Activated naive CD4-positive, alpha-beta T cell (primary cell): ENCODE data around the gene LAPTM4A.
"Not testable (repeated sequence)": the region's sequence is repeated elsewhere in the genome, so short reads cannot be mapped to it uniquely, and the experiment has no call there.

Experiments
- DNase-seq, 4 experiments: peaks; one replicate each; lab custom pipeline; 2025; lab: John Stamatoyannopoulos, UW

LAPTM4A gene

DNA sequence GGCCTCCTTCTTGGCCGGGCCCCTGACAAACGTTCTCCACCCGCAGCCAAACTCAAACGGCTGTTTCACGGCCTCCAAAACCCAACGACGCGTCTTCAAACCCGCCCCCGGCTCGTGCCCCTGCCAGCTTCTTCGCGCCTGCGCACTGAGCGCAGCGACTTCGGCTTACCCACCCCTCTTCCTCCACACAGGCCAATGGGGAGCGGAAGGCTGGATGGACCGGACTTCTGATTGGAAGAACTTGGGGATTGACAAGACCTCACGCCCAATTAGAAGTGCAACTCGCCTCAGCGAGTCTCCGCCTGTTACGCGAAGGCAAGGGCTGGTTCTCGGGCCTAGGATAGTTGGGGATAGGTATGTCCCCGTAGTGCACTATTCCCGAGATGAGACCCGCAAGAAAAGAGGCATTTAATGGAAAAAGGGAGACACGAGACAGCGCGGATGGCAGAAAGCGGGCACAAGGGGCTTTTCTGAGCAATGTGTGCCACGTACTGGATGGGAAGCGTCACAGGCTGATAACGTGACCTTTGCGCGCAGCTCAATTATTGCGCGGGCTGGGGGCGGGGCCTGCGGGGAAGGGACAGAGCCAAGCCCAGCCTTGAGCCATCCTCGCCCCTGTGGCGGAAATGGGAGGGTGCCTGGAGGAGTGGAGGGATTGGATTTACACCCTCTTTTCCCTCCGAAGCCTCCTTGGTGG lies at the start of gene LAPTM4A:
Gene LAPTM4A, minus strand, starts transcription at position 97 of the 697 bp plus-strand sequence. CDS start 108 bp downstream, outside the sequence.
- peak; percentile 91 to 96 (median 94) for DNase-seq

DNA sequence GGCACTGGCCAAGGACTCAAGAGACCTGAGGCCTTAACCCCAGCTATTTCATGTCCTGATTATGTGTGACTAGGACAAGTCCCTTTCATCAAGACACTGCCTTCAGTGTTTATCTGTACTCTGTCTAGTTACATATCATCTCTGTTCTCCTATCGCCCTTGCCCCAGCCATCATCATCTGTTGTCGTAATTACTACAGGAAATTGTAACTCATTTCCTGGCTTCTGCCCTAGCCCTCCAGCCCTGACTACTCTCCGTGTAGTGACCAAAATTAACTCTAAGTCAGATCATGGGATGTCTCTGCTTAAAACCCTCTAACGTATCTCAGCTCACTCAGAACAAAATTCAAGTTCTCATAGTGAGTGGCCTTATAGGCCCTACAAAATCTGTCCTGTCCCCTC lies 49.3 kb upstream of the LAPTM4A start:
- DNase-seq, result no peak

DNA sequence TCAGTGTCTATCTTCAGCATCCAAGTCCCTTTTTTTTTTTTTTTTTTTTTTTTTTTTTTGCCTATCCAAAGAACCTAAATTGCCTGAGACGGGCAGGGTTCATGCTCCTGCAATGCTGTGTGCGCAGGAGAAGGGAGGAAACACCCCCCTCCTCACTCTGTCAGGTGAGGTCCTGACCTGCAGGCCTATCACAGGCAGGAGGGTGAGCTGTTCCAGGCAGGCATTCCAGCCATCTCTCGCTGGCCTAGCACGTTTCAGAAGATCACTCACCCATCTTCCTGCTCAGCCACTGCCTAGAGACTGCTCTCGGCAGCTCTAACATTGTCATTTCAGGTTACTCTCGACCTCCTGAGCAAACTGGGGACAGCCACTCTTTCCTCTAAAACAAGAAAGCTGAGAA lies 48.4 kb upstream of the LAPTM4A start:
- DNase-seq, result no peak

DNA sequence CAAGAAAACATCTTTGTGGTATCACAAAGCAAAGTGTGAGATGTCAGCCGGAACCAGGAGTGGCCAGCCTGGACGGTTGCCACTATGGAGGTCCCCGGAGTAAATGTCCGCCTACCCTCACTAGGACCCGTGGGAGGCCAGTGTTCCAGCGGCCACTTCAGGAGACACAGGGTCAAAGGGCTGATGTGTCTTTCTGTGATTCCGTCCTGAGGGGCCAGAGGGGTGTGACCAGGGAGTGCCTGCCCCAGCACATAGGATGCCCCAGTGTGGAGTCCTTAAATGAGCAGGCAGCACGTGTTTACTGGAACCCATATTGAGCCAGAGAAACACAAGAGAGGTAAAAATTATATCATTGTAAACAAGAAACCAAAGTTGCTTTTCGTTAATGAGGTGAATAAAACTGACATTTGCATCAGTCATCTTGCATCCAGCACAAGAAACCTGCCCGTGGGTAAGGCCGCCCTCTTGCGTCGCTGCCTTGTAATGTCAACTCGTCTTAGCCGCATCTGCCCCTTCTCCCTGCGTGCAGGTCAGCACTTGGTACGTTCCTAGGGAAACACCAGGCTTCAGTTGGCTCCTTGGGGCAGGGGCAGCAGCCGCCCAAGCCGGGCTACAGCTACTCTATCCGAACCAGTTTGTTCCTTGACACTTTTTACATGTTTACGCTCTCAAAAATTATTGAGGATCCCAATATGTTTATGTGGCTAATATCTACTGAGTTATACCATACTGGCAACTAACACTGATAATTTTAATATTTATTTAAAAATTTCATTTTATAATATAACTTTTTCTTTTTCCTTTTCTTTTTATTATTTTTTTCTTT lies 46.7 kb upstream of the LAPTM4A start:
- DNase-seq, result peak; percentile 29 to 64 (median 48)

DNA sequence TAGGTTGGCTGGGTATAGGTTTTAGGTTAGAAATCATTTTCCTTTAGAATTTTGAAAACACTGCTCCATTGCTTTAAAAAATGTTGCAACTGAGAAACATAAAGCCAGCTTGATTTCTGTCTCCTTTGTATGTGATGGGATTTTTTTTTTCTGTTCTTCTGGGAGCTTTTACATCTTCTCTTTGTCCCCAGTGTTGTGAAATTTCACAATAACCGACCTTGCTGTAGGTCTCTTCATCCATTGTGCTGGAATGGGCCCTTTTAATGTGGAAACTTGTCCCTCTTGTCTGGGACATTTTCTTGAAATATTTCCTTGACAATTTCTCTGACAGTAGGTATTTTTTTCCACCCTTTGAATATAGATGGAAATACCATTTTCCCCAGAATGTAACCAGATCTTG lies 44.0 kb upstream of the LAPTM4A start:
- no peak for DNase-seq

DNA sequence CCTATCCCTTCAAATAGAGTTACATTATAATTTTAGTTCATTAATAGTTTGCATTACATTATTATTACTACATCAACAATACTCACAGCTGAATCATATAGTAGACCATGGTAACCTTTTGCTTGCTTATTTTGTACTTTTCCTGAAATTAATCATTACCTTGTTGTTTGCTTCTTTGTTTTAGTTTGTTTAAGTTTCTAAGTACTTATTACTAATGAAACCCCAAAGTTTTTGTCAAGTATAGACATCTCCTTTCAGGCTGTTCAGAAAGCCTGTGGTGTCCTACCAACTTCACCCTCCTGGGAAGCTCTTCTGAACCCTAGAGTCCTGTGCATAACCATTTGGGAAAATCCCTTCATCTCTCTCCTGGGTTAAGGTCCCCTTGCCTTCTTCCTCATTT lies 43.5 kb upstream of the LAPTM4A start:
- no peak for DNase-seq

DNA sequence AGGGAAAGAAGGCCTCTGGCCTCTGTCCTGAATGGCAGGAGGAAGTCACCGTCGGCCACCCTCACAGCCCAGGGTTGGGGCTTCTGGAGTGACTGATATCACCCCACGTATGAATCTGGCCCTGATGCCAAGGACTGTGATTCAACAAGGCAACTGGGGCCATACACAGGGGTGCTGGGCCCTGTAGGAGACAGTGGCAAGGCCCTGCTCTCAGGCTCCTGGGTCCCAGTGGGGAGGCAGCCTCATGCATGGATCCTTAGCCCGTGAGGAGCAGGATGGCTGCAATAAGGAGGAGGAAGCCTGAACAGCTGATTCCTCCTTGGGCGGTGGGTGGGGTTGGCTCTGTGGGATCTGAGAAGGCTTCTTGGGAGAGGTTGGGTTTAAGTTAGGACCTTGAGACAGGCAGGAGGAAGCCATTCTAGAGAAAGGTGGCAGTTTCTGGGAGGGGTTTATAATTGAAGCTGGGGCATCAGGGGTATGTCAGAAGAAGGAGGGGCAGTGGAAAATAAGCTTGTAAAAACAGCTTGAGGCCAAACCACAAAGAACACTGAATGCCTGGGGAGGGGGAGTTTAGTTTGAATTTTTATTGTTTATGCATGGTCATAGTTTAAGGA lies 42.8 kb upstream of the LAPTM4A start:
- DNase-seq, result no peak

DNA sequence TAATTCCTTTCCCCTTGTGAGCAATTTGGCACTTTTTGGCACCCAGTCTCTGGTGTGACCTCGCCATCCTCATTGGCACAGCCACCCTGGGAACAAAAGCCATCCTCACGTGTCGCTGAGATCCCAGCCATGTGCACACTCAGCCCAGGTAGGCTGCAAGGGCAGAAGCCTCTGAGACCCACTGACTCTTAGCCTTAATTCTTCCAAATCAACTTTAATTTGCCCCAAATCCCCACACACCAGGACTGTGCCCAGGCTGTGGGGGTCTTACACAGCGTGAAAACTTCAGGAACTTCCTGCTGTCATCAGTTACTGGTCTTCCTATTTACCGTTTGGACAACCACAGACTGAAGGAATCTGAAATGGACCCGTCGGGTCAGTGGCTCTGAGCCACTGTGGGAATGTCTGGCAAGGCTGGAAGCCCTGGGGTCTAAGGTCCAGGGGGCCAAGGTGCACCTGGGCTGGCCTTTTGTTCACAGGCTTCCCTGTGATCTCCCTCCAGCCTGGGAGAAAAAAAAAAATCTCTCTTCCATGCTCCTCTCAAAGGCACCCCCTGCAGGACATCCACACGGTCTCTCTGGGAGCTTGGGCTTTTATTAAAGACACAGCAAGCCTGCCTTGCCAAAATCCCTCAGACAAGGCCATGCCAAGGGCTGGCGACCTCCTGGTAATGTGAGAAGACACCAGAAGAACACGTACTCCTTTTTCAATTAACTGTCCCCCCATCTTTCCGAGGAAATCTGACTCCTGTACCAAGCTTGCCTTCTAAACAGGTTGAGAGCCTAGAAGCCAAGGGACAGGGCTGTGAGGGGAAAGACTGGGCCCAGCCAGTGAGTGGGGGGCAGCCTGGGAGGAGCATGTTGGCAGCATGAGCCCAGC lies 42.1 kb upstream of the LAPTM4A start:
- no peak for DNase-seq

DNA sequence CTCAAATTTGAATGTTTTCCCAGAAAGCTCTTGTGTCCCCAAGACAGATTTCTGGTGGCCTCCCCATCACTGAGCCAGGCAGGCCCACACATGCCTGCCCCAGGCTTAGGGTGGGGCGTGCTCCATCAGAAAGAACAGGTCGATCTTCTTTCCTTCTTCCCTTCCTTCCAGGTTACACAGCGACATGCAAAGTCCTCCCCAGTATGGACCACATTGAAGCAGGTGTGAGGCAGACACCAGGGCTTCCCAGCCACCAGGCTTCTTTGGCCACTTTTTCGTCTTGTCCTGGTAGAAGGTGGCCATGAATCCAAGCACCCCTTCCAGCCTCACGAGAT lies 41.4 kb upstream of the LAPTM4A start:
- no peak for DNase-seq

DNA sequence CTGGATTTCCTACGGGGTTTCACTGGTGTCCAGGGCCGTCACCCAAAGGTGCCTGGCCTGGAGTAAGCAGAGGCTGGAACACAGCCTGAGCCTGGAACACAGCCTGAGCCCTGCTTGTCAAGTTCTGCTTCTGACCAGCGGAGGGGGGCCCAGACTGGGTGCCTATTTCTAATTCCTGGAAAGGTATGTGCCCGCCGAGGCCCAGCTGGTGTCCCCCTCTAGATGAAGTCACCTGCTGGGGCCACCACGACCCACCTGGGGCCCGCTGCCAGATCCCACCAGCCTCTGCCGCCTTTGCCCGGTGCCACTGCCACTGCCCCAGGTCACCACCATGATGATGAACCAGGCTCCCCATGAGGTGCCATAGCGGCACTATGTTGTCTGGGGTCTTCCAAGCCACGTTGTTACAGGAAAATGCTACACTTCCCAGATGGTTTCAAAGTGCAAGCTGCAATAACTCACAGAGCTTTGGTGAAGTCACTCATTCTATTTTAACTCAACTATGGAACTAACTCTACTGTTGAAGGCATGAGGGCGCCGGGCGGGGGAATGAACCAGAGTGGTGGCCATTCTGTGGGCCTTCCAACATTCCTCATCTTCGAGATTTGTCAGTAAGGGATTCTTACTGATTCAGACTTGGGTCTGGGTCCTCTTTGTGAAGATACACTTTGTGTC lies 40.9 kb upstream of the LAPTM4A start:
- DNase-seq, result no peak

DNA sequence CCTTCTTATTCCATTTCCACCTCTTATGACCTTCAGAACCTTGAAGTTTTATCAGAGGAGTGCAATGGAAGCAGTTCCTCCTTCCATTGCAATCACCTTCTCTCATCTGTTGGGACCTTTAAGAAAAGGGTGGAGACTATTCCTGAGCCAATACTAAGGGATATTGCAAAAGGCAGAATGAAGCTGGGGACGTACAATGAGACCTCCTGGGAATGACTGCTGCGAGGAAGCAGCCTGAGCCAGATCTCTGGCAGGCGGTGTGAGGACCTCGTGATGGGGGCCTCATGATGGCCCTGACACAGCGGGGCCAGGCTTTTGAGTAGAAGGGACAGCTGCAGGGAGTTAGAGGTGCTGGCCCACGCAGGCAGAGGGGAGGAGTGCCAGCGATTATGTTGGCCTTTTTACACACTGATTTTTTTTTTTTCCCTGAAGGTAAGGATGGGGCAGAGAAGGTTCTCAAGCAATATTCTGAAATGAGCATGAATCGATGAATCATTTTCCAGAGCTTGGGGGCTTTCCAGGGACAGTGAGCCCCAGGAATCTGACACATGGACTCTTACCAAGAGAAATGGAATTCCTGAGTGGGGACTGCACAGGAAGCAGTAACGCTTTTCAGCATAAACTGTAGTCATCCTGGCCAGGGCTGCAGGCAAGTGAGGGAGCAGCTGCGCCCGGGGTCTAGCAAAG lies 40.0 kb upstream of the LAPTM4A start:
- DNase-seq, result no peak

DNA sequence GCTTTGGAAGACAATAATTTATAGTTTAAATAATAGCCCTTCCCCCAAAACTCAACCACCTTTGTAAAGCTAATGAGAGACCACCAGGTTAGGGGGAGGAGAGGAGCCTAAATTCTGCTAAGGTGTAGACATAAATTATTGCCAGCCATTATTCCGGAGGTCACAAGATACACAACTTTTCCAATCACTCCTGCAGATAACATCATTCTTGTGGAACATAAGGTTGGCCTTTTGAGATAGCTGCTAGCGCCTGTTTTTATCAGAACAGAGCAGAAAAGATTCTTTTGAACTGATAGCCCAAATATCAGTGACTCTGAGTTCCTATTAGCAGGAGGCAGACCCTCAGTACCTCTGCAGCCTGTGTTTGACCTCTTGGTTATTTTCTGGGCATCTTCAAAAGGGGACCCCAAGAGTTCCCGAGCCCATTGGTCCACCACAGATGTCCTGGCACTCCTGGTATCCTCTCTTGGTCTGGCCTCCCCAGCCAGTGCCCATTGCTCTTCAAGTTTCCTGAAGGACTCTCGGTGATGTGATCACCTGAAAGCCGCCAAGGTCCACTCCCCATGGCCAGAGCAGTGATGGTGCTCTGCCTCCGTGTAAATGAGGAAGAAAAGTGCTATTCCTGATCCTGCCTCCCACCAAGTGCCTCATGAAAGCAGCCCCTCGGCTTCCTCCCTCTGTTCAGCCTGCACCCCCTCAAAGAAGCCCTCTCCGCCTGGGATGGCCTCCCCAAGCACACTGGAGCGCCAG lies 38.5 kb upstream of the LAPTM4A start:
- DNase-seq, result no peak

DNA sequence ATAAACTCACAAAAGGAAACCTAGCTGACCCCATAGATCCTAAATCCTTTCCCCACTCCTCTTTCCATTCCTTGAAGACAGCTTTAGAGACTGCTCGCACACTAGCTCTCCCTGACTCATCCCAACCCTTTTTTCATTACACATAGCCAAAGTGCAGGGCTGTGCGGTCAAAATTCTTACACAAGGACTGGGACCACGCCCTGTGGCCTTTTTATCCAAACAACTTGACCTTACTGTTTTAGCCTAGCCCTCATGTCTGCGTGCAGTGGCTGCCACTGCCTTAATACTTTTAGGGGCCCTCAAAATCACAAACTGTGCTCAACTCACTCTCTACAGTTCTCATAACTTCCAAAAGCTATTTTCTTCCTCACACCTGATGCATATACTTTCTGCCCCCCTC lies 34.5 kb upstream of the LAPTM4A start:
- DNase-seq, result not testable (repeated sequence)

DNA sequence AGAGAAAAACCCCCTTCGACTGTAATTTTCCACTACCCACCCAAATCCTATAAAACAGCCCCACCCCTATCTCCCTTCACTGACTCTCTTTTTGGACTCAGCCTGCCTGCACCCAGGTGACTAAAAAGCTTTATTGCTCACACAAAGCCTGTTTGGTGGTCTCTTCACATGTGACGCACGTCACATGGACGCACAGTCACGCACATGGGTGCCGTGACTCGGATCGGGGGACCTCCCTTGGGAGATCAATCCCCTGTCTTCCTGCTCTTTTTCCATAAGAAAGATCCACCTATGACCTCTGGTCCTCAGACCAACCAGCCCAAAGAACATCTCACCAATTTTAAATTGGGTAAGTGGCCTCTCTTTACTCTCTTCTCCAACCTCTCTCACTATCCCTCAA lies 31.4 kb upstream of the LAPTM4A start:
- not testable (repeated sequence) for DNase-seq

DNA sequence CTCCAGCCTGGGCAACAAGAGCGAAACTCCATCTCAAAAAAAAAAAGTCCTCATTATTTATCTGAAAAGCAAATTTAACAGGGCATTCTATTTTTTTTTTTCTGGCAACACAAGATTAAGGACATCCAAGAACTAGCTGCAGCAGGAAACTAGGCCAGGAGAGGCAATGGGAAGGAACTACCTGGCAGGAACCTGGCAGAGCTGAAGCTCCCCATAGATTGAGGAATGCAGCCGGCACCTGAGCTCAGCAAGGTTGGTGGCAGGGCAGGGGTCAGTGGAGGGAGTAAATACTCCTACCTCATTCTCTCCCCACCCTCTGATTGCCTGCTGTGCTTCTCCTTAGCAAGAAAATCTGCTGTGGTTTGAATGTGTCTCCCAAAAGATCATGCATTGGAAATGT lies 30.4 kb upstream of the LAPTM4A start:
- DNase-seq, result no peak

DNA sequence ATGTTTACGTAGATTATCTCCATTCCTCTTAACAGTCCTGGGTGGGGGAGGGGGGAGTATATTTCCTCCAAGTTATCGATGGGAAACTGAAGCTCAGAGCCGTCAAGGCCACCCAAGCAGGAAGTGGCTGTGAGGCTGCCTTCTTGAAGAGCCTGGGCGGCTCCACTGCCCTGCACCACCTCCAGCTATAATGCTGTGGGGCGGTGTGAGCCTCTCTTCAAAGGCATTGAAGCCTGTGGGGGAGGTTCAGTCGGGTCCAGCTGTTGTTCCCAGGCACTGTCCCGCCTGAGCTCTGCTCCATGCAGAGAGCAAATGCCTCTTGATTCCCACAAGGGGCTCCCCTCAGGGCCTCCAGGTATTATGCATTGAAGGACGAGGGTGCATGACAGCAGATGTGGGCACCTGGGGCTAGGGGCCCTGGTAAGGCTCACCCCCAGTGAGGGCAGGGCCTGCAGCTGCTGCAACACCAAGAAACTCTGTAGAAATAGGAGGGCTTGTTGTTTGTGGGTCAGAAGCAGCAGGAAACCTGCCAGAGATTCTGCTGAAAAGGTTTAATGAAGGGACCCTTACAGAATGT lies 29.5 kb upstream of the LAPTM4A start:
- no peak for DNase-seq

DNA sequence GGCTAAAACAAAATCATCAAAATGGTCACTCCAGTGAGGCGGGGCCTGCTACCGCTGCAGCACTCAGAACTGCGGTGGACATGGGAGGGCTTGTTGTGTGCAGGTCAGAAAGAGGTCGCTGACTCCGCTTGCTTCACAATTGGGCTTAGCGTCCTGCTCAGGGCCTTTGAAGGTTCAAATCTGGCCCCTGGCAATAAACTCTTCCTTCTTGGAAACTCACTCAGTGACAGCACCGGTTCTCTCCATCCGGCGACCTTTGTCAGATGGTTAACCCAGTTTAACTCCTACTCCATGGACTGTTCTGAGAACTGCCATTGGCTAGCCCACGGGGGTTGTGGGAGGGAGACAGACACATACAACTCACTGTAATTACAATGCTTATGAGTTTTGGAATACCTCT lies 29.0 kb upstream of the LAPTM4A start:
- no peak for DNase-seq

DNA sequence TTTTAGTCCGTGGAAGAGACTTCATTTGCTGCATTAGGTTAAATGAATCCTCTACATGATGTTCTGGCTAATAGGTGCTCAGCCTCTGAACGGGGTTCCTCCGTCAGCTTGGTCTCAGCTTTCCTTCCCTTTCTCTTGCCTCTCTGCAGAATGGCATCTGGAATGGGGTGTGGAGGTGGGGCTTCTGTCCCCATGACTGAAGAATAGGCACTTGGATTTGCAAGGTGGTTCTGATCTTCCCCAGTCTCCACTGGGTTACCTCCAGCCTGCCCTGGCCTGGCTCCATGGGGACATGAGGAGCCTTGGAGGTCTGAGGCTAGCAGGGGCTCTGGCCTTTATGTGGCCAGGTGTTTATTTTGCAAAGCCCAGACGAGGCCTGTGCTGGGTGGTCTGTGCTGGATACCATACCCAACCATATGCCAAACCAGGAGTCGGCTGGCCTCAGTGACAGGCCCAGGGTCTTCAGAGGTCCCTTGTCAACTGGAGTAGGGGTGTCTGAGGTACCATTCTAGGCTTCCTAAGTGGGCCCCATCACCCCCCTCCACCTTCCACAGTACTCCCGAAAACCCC lies 28.2 kb upstream of the LAPTM4A start:
- DNase-seq, result no peak

DNA sequence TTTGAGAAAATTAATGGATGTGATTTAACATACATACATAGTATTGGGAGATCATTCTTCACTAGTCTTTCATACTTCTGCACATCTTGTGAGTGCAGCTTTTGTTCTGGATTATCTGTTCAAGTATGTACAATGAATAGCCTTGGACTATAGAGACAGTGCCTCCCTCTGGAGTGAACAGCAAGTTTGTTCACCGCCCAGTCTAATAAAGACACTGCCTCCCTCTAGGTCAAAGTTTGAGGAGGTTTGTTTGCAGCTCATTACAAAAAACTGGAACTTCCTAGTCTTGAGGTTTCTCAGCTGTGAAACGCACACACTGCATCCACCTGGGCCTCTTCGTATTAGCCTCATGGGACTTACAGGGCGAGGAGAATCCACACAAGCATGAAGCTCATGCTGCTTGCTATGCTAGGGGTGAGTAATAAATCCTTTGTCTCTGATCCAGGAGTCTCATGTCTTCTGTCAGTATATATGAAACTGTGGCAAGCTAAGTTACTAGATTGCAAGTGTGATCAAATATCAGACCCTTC lies 26.0 kb upstream of the LAPTM4A start:
- DNase-seq, result no peak
